HCT116 (cell line): ENCODE results near the gene AK5.

ENCODE experiments used
- ATF3 ChIP-seq: IDR thresholded peaks from 2 replicates; pipeline ENCODE4 v1.6.1; 2012
- CTCF ChIP-seq, 3 experiments: fragments of 200-600 bp in 1 of 3; sonication (generic) in 1 of 3; IDR thresholded peaks in 2 of 3; conservative IDR thresholded peaks in 1 of 3; 2 replicates each; pipeline ENCODE4 v1.5.1; 2012 to 2017; ENCODE audit warnings: low read depth in 2 of 3, low read length in 2 of 3, antibody characterized with exemption in 1 of 3, borderline replicate concordance in 1 of 3, control low read depth in 1 of 3, mild to moderate bottlenecking in 1 of 3, mixed read lengths in 1 of 3, mixed run types in 1 of 3, moderate library complexity in 1 of 3; ENCODE audit not compliant: insufficient read depth in 1 of 3
- EZH2 ChIP-seq: fragments of 200-600 bp; sonication (generic); IDR thresholded peaks from 2 replicates; pipeline ENCODE4 v1.6.1; 2017; ENCODE audit warnings: antibody characterized with exemption, mixed run types
- EZH2phosphoT487 ChIP-seq: fragments of 200-600 bp; IDR thresholded peaks from 2 replicates; pipeline ENCODE4 v1.6.1; 2018; ENCODE audit warnings: antibody characterized with exemption, borderline replicate concordance
- MAX ChIP-seq: IDR thresholded peaks from 2 replicates; pipeline ENCODE4 v1.6.1; 2012
- POLR2A ChIP-seq: IDR thresholded peaks from 2 replicates; pipeline ENCODE4 v1.7.0; 2011; ENCODE audit warnings: borderline replicate concordance; ENCODE audit not compliant: insufficient read depth, insufficient read length; ENCODE audit errors: extremely low read depth

- no peak for TF ChIP-seq CTCF (IDR thresholded peaks at IDR 0.05 in 2 of 3, conservative IDR thresholded peaks at IDR 0.05 in 1 of 3; ENCODE audit: borderline replicate concordance in 1 of 3, insufficient read depth in 1 of 3, low read depth in 2 of 3, low read length in 2 of 3)
- no peak for TF ChIP-seq POLR2A
- no peak for TF ChIP-seq EZH2
- no peak for TF ChIP-seq MAX
- no peak for TF ChIP-seq EZH2phosphoT487
- no peak for TF ChIP-seq ATF3
Measured at GRCh38 chr1:77281491-77282186, at the start of gene AK5.
